ENCODE data around the gene PRKG1.

DNA sequence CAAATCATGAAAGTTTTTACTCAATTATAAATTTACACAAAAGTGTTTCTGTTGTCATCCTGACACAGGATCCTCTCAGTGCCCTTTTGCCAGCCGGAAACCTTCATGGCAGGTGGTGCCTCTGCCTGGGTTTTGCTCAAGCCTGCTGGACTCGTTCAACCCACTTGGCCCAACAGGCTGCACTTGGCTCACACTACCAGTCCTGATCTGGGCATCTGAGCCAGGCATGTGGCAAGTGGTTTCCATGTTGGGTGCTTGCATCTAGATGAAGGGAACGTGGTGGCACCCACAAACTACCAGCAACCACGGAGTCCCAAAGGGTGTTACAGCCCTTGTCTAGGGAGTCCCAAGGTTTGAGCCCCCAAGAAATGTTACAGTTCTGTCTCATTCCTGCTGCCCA lies 787.4 kb downstream of the PRKG1 start:
- TF ChIP-seq, protein P1, sequence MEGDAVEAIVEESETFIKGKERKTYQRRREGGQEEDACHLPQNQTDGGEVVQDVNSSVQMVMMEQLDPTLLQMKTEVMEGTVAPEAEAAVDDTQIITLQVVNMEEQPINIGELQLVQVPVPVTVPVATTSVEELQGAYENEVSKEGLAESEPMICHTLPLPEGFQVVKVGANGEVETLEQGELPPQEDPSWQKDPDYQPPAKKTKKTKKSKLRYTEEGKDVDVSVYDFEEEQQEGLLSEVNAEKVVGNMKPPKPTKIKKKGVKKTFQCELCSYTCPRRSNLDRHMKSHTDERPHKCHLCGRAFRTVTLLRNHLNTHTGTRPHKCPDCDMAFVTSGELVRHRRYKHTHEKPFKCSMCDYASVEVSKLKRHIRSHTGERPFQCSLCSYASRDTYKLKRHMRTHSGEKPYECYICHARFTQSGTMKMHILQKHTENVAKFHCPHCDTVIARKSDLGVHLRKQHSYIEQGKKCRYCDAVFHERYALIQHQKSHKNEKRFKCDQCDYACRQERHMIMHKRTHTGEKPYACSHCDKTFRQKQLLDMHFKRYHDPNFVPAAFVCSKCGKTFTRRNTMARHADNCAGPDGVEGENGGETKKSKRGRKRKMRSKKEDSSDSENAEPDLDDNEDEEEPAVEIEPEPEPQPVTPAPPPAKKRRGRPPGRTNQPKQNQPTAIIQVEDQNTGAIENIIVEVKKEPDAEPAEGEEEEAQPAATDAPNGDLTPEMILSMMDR (IDR thresholded peaks at IDR 0.05): no peak
- TF ChIP-seq EZH2 (IDR thresholded peaks at IDR 0.05): no peak
- TF ChIP-seq EZH2phosphoT487 (IDR thresholded peaks at IDR 0.05): no peak
